HepG2 (cell line): ENCODE data around the gene IFIT2. TPM values are rescaled to one million over a fixed set of nuclear protein-coding genes. Genes with fewer than 3 reads are reported as not detected.
A peak's percentile ranks its signal among the peaks of the same experiment; 100 is the strongest.

Source experiments
- ATAC-seq: fragments of 200-7000 bp; cut with Tn5 transposase; 3 replicates; pipeline ENCODE4 v1.9.1; 2020; ENCODE audit warnings: mild to moderate bottlenecking, moderate library complexity
- BruUV-seq: library from RNA; stranded (reverse); fragments of 400-500 nt; replicated peaks from 2 replicates; lab custom pipeline; 2021; lab: Mats Ljungman, UMichigan
- CTCF ChIA-PET: fragments of 300-600 bp; formaldehyde crosslinking; extraction: SDS; loops from one replicate; lab custom pipeline; 2021; ENCODE audit warnings: low total read pairs, inconsistent platforms, low intra/inter-chr PET ratio; lab: Yijun Ruan, JAX
- POLR2A ChIA-PET: fragments of 350-600 bp; sonication (Branson Sonifier 250); formaldehyde crosslinking; loops from one replicate; lab custom pipeline; 2020; ENCODE audit warnings: antibody characterized with exemption, inconsistent platforms; lab: Yijun Ruan, JAX
- DNase-seq: peaks from one replicate; pipeline ENCODE4 v3.0.0-alpha.2; 2015; ENCODE audit warnings: low spot score
- FAIRE-seq: peaks from 3 replicates; lab custom pipeline; 2011; peaks lifted over from hg19 to GRCh38; lab: Jason Lieb, UNC
- H2AFZ ChIP-seq: one replicate; pipeline ENCODE4 v1.6.1; 2011; ENCODE audit warnings: low read length, inconsistent platforms
- H3K27ac ChIP-seq: fragments of 300-600 bp; 3 replicates; pipeline ENCODE4 v1.8.0; 2011; ENCODE audit warnings: mixed run types, mild to moderate bottlenecking, mixed read lengths, low read length, inconsistent platforms; ENCODE audit not compliant: insufficient read depth; ENCODE audit errors: extremely low read length
- H3K27me3 ChIP-seq, 2 experiments: fragments of 200-600 bp in 1 of 2; 2 replicates in 1 of 2; 3 replicates in 1 of 2; pipeline versions ENCODE4 v1.6.0 to v1.8.0; 2011; ENCODE audit warnings: low read length in 2 of 2, mild to moderate bottlenecking in 2 of 2, moderate library complexity in 2 of 2, inconsistent platforms in 1 of 2; ENCODE audit not compliant: insufficient read depth in 2 of 2, control insufficient read depth in 1 of 2
- H3K36me3 ChIP-seq, 2 experiments: fragments of 200-600 bp in 1 of 2; replicated peaks in 1 of 2; 2 replicates in 1 of 2; 3 replicates in 1 of 2; pipeline versions ENCODE4 v1.5.1 to v1.8.0; 2011; ENCODE audit warnings: low read length in 2 of 2, inconsistent platforms in 1 of 2; ENCODE audit not compliant: insufficient read depth in 2 of 2, control insufficient read depth in 1 of 2
- H3K4me1 ChIP-seq: 2 replicates; pipeline ENCODE4 v1.5.1; 2012; ENCODE audit warnings: low read length, inconsistent platforms; ENCODE audit not compliant: insufficient read depth
- H3K4me2 ChIP-seq: 2 replicates; pipeline ENCODE4 v1.6.0; 2011; ENCODE audit warnings: low read depth, low read length, inconsistent platforms
- H3K4me3 ChIP-seq, 3 experiments: fragments of 200-600 bp in 1 of 3; sonication (generic), shearing (Covaris generic) in 1 of 3; replicated peaks in 1 of 3; 2 replicates each; pipeline ENCODE4 v1.5.1; 2011 to 2016; ENCODE audit warnings: low read length in 3 of 3, inconsistent platforms in 2 of 3, low read depth in 2 of 3, mild to moderate bottlenecking in 2 of 3, control low read depth in 1 of 3, mixed read lengths in 1 of 3; ENCODE audit not compliant: insufficient read depth in 1 of 3
- H3K79me2 ChIP-seq: one replicate; pipeline ENCODE4 v1.6.1; 2011; ENCODE audit warnings: low read length, inconsistent platforms; ENCODE audit not compliant: insufficient read depth
- H3K9ac ChIP-seq: 2 replicates; pipeline ENCODE4 v1.6.0; 2011; ENCODE audit warnings: mild to moderate bottlenecking, low read depth, low read length, inconsistent platforms; ENCODE audit not compliant: insufficient read depth
- H3K9me3 ChIP-seq: 2 replicates; pipeline ENCODE4 v1.5.1; 2012; ENCODE audit warnings: mild to moderate bottlenecking, low read length
- H4K20me1 ChIP-seq: 2 replicates; pipeline ENCODE4 v1.6.0; 2011; ENCODE audit warnings: inconsistent platforms, mild to moderate bottlenecking, low read length, moderate library complexity; ENCODE audit not compliant: insufficient read depth
- ATRX ChIP-seq: sonication (generic); formaldehyde crosslinking; IDR thresholded peaks from 2 replicates; pipeline ENCODE4 v1.4.0; 2020; ENCODE audit warnings: missing genetic modification reagents, borderline replicate concordance
- NCOA1 ChIP-seq: sonication (generic); formaldehyde crosslinking; IDR thresholded peaks from 2 replicates; pipeline ENCODE4 v1.9.0; 2021; ENCODE audit warnings: missing genetic modification reagents
- NR2C2 ChIP-seq: sonication (generic); formaldehyde crosslinking; IDR thresholded peaks from 2 replicates; pipeline ENCODE4 v1.4.0; 2020; ENCODE audit warnings: missing genetic modification reagents, mild to moderate bottlenecking, moderate library complexity, borderline replicate concordance
- SP140L ChIP-seq: sonication (generic); formaldehyde crosslinking; IDR thresholded peaks from 2 replicates; pipeline ENCODE4 v1.4.0; 2020; ENCODE audit warnings: missing genetic modification reagents, borderline replicate concordance
- TBP ChIP-seq: sonication (generic); formaldehyde crosslinking; IDR thresholded peaks from 2 replicates; pipeline ENCODE4 v1.5.0; 2020; ENCODE audit warnings: missing genetic modification reagents
- TCF7L2 ChIP-seq: IDR thresholded peaks from 2 replicates; pipeline ENCODE4 v1.6.1; 2011; ENCODE audit warnings: mild to moderate bottlenecking, low read depth, low read length, moderate library complexity
- ZNF12 ChIP-seq: sonication (generic); formaldehyde crosslinking; IDR thresholded peaks from 2 replicates; pipeline ENCODE4 v1.5.0; 2020; ENCODE audit warnings: missing genetic modification reagents
- ZNF354B ChIP-seq: sonication (generic); formaldehyde crosslinking; IDR thresholded peaks from 2 replicates; pipeline ENCODE4 v1.8.0; 2022; ENCODE audit warnings: mild to moderate bottlenecking, missing genetic modification reagents
- ZNF431 ChIP-seq: sonication (generic); formaldehyde crosslinking; IDR thresholded peaks from 2 replicates; pipeline ENCODE4 v1.9.0; 2022; ENCODE audit warnings: missing genetic modification reagents, low read depth, mild to moderate bottlenecking, borderline replicate concordance
- ZNF878 ChIP-seq: sonication (generic); formaldehyde crosslinking; IDR thresholded peaks from 2 replicates; pipeline ENCODE4 v1.8.1; 2023; ENCODE audit warnings: mild to moderate bottlenecking, missing genetic modification reagents, moderate library complexity
- WGBS: methylation state at CpG from one replicate; pipeline ENCODE4 v1.1.6; 2017; ENCODE audit warnings: low lambda C conversion rate; 5-methylcytosine and 5-hydroxymethylcytosine counted together
- in situ Hi-C: cut with HindIII; loops from 2 replicates; pipeline ENCODE4 v1.10.0; 2017; ENCODE audit warnings: low pct_unique_long_range_greater_than_20kb; ENCODE audit not compliant: extremely low pct_ligation_motif_present
- intact Hi-C: fragments of 100-400 bp; cut with micrococcal nuclease; formaldehyde crosslinking; loops from one replicate; pipeline ENCODE4 v1.10.0; 2022; ENCODE audit not compliant: unreplicated experiment
- polyA plus RNA-seq, 8 experiments: library from polyadenylated mRNA; depleted of rRNA in 3 of 8; stranded (reverse) in 7 of 8; unstranded in 1 of 8; fragments of >200 nt; fragmentation: Illumina TruSeq in 4 of 8; extraction: Trizol in 4 of 8; gene quantifications; 2 replicates each; pipeline versions ENCODE4 v1.2.1 to v1.2.3, GENCODE V29; 2011 to 2016; ENCODE audit warnings: low read depth in 4 of 8, missing spikeins in 1 of 8, mixed read lengths in 1 of 8; ENCODE audit not compliant: insufficient read depth in 1 of 8
- total RNA-seq, 5 experiments: library from RNA; depleted of rRNA; stranded (reverse); fragments of >200 nt; fragmentation: Illumina TruSeq; extraction: Trizol; gene quantifications; 2 replicates each; pipeline ENCODE4 v1.2.3, GENCODE V29; 2016; ENCODE audit warnings: low read depth in 1 of 5
- TF ChIP-seq, protein P1 (sequence below): sonication (generic); formaldehyde crosslinking; IDR thresholded peaks from 2 replicates; pipeline ENCODE4 v1.9.0; 2021; ENCODE audit warnings: missing genetic modification reagents, borderline replicate concordance
- TF ChIP-seq, protein P2 (sequence below): sonication (generic); formaldehyde crosslinking; IDR thresholded peaks from 2 replicates; pipeline ENCODE4; 2020; ENCODE audit warnings: missing genetic modification reagents, mild to moderate bottlenecking, borderline replicate concordance
- TF ChIP-seq, protein P3 (sequence below): sonication (generic); formaldehyde crosslinking; IDR thresholded peaks from 2 replicates; pipeline ENCODE4 v1.5.0; 2020; ENCODE audit warnings: mild to moderate bottlenecking, missing genetic modification reagents, borderline replicate concordance

Gene IFIT2
- total and polyA plus RNA-seq, 2 of the 13 experiments (the other 11 are each of a cell fraction or from before 2014, with no cell fraction given), result 0.04 to 0.15 TPM

DNA sequence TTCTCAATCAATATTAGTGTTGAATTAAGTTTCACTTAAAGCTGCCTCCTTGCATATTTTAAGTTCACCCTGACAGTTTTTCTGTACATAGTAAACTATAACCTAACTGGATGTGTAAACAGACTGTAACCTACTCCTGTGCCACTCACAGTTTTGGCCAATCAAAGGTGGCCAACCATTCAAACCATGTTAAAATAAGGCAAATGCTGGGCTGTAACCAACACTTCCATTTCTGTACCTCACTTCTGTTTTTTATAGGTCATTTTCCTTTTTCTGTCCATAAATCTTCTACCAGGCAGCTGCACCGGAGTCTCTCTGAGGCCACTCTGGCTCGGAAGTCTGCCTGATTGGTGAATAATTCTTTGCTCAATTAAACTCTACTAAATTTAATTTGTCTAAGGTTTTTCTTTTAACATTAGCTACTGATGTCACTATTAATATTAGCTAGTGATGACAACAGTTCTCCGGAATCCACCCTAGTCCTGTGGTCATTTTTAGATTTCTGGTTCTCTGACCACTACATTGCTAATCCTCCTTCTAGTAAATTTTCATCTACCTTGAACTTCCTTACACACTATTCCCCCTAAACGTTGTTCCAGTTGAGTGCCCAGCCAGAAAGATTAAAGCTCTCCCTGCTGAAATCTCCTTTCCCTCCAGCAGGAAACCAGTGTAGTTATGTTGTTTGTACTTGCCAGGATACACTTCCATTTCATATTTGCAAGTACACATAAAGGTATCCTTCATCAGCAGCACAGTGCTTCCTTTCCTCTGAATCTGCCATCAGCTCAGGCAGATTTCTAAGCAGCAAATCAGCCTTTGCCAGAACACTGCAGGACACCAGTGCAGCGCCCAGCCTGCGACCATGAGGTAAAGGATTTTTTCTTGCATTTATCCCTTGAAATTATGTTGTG, 18.6 kb upstream of the IFIT2 start:
- Histone ChIP-seq H3K4me1 (peaks cover 26% of the 10 kb centered on the region), H4K20me1 (no peaks in the 10 kb centered on the region), H3K36me3 (no peaks in the 10 kb centered on the region), H2AFZ (peak overlapping the region; percentile 75), H3K4me3 (peak overlapping the region; percentile 8 to 49 (median 31); a peak in 2 of 6 replicates), H3K9me3 (no peaks in the 10 kb centered on the region), H3K79me2 (no peaks in the 10 kb centered on the region), H3K4me2 (peak overlapping the region; percentile 79), H3K27ac (no peak overlapping the region), H3K9ac (peak overlapping the region; percentile 31; the same call in 1 of the 2 replicates), H3K27me3 (no peaks in the 10 kb centered on the region; a peak in 1 of 5 replicates)
- BruUV-seq, result no TSS peak
- in situ Hi-C loops, result no loop called here
- DNase-seq (no peak), ATAC-seq (peak; percentile 84), FAIRE-seq (no peak)
- WGBS, result 42% methylated on average over 6 of the region's 6 CpGs
- intact Hi-C loops, result no loop called here
- ChIA-PET CTCF (no interaction called here), POLR2A (interaction anchor here (0.8 kb wide), 1 partner anchor 18 kb away, joined by 3 read pairs; the partner anchor contains the start of gene IFIT2)
- TF ChIP-seq, protein P1, sequence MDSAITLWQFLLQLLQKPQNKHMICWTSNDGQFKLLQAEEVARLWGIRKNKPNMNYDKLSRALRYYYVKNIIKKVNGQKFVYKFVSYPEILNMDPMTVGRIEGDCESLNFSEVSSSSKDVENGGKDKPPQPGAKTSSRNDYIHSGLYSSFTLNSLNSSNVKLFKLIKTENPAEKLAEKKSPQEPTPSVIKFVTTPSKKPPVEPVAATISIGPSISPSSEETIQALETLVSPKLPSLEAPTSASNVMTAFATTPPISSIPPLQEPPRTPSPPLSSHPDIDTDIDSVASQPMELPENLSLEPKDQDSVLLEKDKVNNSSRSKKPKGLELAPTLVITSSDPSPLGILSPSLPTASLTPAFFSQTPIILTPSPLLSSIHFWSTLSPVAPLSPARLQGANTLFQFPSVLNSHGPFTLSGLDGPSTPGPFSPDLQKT (CRISPR knock-in tag), result no peak
- TF ChIP-seq ZNF354B (CRISPR knock-in tag) (no peak), ZNF431 (CRISPR knock-in tag) (no peak), ZNF12 (CRISPR knock-in tag) (no peak), ZNF878 (CRISPR knock-in tag) (no peak), TBP (CRISPR knock-in tag) (no peak), NCOA1 (CRISPR knock-in tag) (no peak), NR2C2 (CRISPR knock-in tag) (no peak), TCF7L2 (no peak), SP140L (no peak), ATRX (no peak)
- TF ChIP-seq, protein P2, sequence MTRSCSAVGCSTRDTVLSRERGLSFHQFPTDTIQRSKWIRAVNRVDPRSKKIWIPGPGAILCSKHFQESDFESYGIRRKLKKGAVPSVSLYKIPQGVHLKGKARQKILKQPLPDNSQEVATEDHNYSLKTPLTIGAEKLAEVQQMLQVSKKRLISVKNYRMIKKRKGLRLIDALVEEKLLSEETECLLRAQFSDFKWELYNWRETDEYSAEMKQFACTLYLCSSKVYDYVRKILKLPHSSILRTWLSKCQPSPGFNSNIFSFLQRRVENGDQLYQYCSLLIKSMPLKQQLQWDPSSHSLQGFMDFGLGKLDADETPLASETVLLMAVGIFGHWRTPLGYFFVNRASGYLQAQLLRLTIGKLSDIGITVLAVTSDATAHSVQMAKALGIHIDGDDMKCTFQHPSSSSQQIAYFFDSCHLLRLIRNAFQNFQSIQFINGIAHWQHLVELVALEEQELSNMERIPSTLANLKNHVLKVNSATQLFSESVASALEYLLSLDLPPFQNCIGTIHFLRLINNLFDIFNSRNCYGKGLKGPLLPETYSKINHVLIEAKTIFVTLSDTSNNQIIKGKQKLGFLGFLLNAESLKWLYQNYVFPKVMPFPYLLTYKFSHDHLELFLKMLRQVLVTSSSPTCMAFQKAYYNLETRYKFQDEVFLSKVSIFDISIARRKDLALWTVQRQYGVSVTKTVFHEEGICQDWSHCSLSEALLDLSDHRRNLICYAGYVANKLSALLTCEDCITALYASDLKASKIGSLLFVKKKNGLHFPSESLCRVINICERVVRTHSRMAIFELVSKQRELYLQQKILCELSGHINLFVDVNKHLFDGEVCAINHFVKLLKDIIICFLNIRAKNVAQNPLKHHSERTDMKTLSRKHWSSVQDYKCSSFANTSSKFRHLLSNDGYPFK (CRISPR knock-in tag), result no peak
- TF ChIP-seq, protein P3, sequence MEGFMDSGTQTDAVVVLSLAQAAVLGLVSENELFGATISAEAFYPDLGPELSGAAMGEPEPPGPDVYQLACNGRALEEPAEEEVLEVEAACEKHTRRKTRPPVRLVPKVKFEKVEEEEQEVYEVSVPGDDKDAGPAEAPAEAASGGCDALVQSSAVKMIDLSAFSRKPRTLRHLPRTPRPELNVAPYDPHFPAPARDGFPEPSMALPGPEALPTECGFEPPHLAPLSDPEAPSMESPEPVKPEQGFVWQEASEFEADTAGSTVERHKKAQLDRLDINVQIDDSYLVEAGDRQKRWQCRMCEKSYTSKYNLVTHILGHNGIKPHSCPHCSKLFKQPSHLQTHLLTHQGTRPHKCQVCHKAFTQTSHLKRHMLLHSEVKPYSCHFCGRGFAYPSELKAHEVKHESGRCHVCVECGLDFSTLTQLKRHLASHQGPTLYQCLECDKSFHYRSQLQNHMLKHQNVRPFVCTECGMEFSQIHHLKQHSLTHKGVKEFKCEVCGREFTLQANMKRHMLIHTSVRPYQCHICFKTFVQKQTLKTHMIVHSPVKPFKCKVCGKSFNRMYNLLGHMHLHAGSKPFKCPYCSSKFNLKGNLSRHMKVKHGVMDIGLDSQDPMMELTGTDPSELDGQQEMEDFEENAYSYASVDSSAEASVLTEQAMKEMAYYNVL (CRISPR knock-in tag), result no peak
